Progenitor cell of endocrine pancreas (in vitro differentiated cells): ENCODE results near the gene CLEC16A. TPM values are rescaled to one million over a fixed set of nuclear protein-coding genes. Genes with fewer than 3 reads are reported as not detected.

Source experiments
- DNase-seq: peaks from one replicate; pipeline ENCODE4 v3.0.0; 2021; ENCODE audit warnings: low spot score; ENCODE audit not compliant: unreplicated experiment
- H3K27ac Mint-ChIP-seq: 2 replicates; pipeline ENCODE4 v1.8.0; 2021; ENCODE audit warnings: mild to moderate bottlenecking, moderate library complexity, mixed read lengths
- H3K27me3 Mint-ChIP-seq: 2 replicates; pipeline ENCODE4 v1.8.0; 2021; ENCODE audit warnings: mixed read lengths
- H3K36me3 Mint-ChIP-seq: 2 replicates; pipeline ENCODE4 v1.8.0; 2022; ENCODE audit warnings: mixed read lengths; ENCODE audit not compliant: insufficient read depth
- H3K4me1 Mint-ChIP-seq: 2 replicates; pipeline ENCODE4 v1.8.0; 2021; ENCODE audit warnings: low read depth, mixed read lengths
- H3K4me3 Mint-ChIP-seq: 2 replicates; pipeline ENCODE4 v1.8.0; 2021; ENCODE audit warnings: low read depth, mild to moderate bottlenecking, moderate library complexity, mixed read lengths
- H3K9me3 Mint-ChIP-seq: 2 replicates; pipeline ENCODE4 v1.8.0; 2021; ENCODE audit warnings: low read depth, mixed read lengths
- CTCF ChIP-seq: fragments of 200-600 bp; sonication (generic); IDR thresholded peaks from one replicate; pipeline ENCODE4 v1.5.0; 2021; ENCODE audit warnings: antibody characterized with exemption, mild to moderate bottlenecking; ENCODE audit not compliant: unreplicated experiment
- total RNA-seq: library from RNA; stranded (reverse); gene quantifications from 2 replicates; pipeline ENCODE4 v1.2.1, GENCODE V29; 2021

CLEC16A gene
- total RNA-seq, 1 donor from 2014 or later, result 34.3 TPM

- peaks cover 5% of the 10 kb centered on the region for H3K4me1 Mint-ChIP-seq
- no peak for DNase-seq
- H3K36me3 Mint-ChIP-seq, result peaks cover 12% of the 10 kb centered on the region
- no peaks in the 10 kb centered on the region for H3K9me3 Mint-ChIP-seq
- H3K27ac Mint-ChIP-seq, result no peak overlapping the region
- H3K27me3 Mint-ChIP-seq, result no peaks in the 10 kb centered on the region
- TF ChIP-seq CTCF, result no peak
- no peak overlapping the region for H3K4me3 Mint-ChIP-seq
Measured at GRCh38 chr16:11121083-11121608, 176.8 kb downstream of the CLEC16A start.

GRCh38 chr16:11121914-11122692 lies 177.7 kb downstream of the CLEC16A start:
- Mint-ChIP-seq H3K36me3 (peaks cover 13% of the 10 kb centered on the region), H3K27me3 (no peaks in the 10 kb centered on the region), H3K4me3 (no peak overlapping the region), H3K4me1 (peaks cover 5% of the 10 kb centered on the region), H3K27ac (no peak overlapping the region), H3K9me3 (no peaks in the 10 kb centered on the region)
- DNase-seq, result no peak
- no peak for TF ChIP-seq CTCF

- TF ChIP-seq CTCF, result no peak
- Mint-ChIP-seq H3K4me1 (peaks cover 5% of the 10 kb centered on the region), H3K4me3 (no peak overlapping the region), H3K9me3 (no peaks in the 10 kb centered on the region), H3K36me3 (peaks cover 13% of the 10 kb centered on the region), H3K27ac (no peak overlapping the region), H3K27me3 (no peaks in the 10 kb centered on the region)
- no peak for DNase-seq
Measured at GRCh38 chr16:11123666-11124065, 179.3 kb downstream of the CLEC16A start.

- no peaks in the 10 kb centered on the region for H3K27me3 Mint-ChIP-seq
- peaks cover 13% of the 10 kb centered on the region for H3K36me3 Mint-ChIP-seq
- no peak for TF ChIP-seq CTCF
- H3K4me1 Mint-ChIP-seq, result peaks cover 5% of the 10 kb centered on the region
- no peaks in the 10 kb centered on the region for H3K9me3 Mint-ChIP-seq
- H3K4me3 Mint-ChIP-seq, result no peak overlapping the region
- no peak overlapping the region for H3K27ac Mint-ChIP-seq
- no peak for DNase-seq
Measured at GRCh38 chr16:11125936-11126335, 181.6 kb downstream of the CLEC16A start.

- TF ChIP-seq CTCF, result no peak
- no peaks in the 10 kb centered on the region for H3K27me3 Mint-ChIP-seq
- H3K9me3 Mint-ChIP-seq, result no peaks in the 10 kb centered on the region
- H3K4me3 Mint-ChIP-seq, result no peak overlapping the region
- H3K36me3 Mint-ChIP-seq, result peaks cover 13% of the 10 kb centered on the region
- DNase-seq, result no peak
- no peak overlapping the region for H3K27ac Mint-ChIP-seq
- H3K4me1 Mint-ChIP-seq, result peaks cover 5% of the 10 kb centered on the region
Measured at GRCh38 chr16:11126399-11127054, 182.2 kb downstream of the CLEC16A start.
